Right lobe of liver (tissue), 4 donors: ENCODE measurements around the gene COL19A1.

Experiments
- POLR2A ChIP-seq: fragments of 450-650 bp; IDR thresholded peaks from one replicate; pipeline ENCODE4 v1.6.1; 2017; ENCODE audit warnings: antibody characterized with exemption, mild to moderate bottlenecking
- TF ChIP-seq, protein P1 (sequence below), 4 donors: fragments of 200-600 bp in 3 of 4; fragments of 450-650 bp in 1 of 4; IDR thresholded peaks; one replicate each; pipeline versions ENCODE4 v1.5.1 to v1.8.0; 2016 to 2022; ENCODE audit warnings: antibody characterized with exemption in 4 of 4, mild to moderate bottlenecking in 2 of 4
- donor health status: DM: no; HTN: no; CAD: no.
- donor health status: DM: no; HTN: no; CAD: no.
- donor health status: DM: no; HTN: yes; CAD: no.

DNA sequence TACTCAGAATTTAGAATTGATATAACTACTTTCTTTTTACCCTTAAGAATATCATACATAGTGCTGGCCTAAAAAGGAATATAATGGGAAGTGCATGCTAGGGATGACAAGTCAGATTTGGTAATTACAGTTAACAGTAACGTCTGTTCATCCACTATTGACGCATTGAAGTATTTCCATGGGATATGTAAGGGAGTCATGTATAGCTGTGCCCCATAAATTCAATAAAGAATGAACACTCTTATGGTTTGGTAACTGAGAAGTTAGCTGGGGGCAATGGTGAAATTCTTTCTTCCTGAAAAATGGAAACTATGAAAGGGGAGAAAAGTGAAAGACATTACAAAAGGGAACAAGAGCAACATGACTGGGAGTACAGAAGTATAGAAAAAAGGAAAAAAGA lies 2.6 kb upstream of the COL19A1 start:
- TF ChIP-seq, protein P1, sequence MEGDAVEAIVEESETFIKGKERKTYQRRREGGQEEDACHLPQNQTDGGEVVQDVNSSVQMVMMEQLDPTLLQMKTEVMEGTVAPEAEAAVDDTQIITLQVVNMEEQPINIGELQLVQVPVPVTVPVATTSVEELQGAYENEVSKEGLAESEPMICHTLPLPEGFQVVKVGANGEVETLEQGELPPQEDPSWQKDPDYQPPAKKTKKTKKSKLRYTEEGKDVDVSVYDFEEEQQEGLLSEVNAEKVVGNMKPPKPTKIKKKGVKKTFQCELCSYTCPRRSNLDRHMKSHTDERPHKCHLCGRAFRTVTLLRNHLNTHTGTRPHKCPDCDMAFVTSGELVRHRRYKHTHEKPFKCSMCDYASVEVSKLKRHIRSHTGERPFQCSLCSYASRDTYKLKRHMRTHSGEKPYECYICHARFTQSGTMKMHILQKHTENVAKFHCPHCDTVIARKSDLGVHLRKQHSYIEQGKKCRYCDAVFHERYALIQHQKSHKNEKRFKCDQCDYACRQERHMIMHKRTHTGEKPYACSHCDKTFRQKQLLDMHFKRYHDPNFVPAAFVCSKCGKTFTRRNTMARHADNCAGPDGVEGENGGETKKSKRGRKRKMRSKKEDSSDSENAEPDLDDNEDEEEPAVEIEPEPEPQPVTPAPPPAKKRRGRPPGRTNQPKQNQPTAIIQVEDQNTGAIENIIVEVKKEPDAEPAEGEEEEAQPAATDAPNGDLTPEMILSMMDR (IDR thresholded peaks at IDR 0.05): no peak
- no peak for TF ChIP-seq POLR2A
